ENCODE measurements around the gene BDKRB1.

Gene BDKRB1

DNA sequence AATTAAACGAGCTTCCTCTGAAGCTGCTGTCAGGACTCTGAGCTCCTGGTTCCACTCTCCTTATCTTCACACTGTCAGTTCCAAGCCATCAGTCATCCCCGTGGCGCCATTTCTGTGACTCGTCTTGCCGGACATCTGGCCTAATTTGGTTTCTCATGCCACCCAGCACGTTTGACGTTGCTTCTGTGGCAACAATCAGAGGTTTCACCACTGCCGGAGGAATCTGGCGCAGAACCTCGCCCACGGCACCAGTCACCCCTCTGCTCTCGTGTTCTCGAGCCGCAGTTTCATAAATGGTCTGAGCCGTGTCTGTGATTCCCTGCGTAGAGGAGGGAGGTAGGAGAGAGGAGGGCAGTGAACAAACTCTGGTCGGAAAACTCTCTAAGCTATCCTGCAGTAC lies 29.7 kb downstream of the BDKRB1 start:
- DNase-seq: no peak

GRCh38 chr14:96286251-96286650 lies 30.2 kb downstream of the BDKRB1 start:
- no peak for DNase-seq

DNA sequence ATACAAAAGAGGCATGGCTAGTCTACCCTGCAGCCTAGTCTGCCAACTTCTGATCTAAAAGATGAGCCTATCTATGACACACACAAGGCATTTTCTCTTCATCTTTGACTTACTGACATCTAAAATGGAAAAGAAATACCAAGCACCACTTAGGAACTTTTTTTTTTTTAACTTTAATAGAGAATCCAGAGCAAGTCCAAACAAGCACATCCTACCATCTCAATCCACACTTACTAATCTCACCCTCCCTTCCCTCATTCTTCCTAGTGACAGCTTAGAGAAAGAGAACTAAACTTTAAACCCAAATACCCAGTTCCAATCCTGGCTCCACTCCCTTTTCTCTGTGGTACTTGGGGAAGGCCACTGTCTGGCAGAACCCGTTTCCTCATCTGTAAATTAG lies 31.8 kb downstream of the BDKRB1 start:
- no peak for DNase-seq

- no peak for DNase-seq
These were observed 38.2 kb downstream of the BDKRB1 start for GRCh38 chr14:96294246-96294645.

DNA sequence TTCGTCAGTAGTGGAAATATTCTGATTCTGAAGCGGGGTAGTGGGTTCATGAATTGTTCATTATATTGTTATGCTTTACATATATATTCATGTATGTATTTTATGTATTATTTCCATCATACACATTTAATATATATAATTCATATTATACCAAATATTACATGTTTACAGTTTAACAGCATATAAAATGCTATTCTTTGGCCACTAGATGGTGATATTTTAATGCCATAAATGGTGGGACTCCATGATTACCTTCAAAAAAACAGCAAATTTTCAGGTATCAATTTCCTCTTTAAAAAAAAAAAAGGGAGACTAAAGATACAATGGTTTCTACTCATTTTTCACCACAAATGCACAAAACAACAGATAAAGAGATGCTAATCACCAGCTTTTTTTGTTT lies 41.0 kb downstream of the BDKRB1 start:
- peak in 1 of 2 experiments; percentile 35 for DNase-seq

- DNase-seq: no peak
These were observed 42.0 kb downstream of the BDKRB1 start for GRCh38 chr14:96297997-96298515.

- no peak for DNase-seq
These were observed 43.4 kb downstream of the BDKRB1 start for GRCh38 chr14:96299441-96299840.

DNA sequence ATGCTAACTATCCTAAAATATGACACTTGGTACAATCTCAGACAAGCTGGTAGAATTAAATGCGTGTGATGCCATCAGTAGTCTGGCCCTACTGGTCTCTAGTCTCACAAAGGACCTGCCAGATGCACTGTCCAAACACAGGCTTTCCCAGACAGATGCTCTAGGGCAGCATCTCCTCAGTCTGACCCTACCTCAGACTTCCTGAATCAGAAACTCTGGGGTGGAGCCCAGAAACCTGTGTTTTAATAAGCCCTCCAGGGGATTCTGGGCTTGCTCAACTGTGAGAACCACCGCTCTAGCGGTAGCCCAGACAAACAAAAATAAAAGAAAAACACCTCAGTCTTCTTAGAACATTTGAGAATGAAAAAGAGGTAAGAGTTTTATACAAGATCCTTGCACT lies 48.0 kb downstream of the BDKRB1 start:
- no peak for DNase-seq

DNA sequence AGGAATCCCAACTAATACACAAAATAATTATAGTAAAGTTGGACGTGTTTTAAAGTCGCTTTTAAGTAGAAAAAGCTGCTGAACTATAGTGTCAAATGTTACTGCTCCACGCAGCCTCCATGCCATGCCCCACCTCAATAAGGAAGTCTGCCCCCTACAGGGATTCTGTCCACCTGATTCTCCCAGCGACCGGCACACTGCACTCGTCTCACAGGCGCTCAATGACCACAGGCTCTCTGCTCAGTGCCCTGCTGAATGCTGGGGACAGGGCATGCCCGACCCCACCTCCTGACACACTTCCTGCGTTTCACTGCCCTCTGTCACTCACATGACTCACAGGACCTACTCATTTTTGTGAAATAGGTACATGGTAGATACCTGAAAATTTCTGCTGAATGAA lies 48.9 kb downstream of the BDKRB1 start:
- DNase-seq: no peak

DNA sequence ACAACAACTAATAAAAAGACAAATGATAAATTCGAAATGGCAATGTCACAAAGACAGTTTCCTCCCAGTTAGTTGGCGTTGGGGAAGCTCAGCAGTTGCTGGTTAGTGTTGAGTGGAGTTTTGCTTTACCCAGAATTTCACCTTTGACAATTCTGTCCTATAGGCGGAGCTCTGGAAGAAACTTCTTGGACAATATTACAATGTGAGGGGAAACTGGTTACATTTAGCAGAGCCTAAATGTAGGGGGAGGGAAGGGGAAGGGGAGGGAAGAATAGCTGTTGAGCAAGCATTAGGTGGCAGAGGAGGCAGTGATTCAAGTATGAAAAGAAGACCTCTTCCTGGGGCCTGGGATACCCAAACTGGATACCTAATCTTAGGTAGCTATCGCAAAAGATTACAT lies 51.4 kb downstream of the BDKRB1 start:
- no peak for DNase-seq

DNA sequence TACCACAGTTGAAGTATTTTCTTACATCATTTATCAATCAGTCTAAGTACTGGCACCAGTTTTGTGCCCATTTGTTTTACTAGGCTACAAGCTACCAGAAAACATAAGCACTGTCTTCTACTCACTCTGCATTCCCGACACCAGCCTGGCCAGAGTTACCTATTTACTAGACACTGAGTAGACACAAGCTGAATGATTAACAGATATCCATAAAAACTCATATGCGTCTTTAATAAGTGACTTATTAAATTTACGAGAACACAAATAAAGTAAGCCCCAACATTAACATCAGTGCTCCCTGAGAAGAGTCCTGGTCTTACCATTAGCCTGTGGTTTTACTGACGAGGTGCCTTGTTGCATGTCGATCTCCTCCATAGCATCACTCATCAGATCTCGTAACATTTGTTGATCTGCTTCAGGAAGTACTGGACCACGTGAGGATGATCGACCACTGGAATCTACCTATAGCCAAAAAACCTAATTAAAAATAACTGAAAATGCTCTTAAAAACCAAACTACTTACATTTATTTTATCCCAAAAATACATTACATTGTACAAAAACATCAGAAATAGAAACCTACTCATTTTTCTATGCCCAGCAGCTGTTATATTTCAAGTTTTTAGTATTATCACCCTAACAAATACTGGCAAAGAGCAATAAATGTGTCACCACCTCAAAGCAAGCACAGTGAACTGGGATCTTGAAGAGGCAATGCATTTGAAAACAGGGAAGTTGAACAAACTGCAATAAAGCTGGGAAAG lies 53.3 kb downstream of the BDKRB1 start:
- no peak for DNase-seq

DNA sequence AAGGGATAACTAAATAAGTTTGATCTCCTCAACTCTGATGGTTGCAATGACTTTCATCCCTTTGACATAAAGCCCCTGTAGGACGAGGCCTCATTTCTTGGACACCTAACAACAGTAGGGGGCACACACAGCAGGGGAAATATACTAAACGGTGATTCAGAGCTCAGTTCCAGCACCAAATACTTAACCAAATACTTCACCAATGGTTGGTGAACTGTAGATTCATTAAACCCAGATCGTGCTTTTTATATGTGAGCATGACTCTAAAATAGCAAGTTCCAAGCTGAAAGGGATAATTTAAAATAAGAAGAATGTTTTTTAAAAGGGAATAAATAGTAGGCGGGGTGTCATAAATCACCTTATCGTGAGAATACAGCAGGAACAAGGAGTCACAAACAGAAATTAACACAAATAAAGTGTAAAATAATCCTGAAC lies 53.9 kb downstream of the BDKRB1 start:
- no peak for DNase-seq

DNA sequence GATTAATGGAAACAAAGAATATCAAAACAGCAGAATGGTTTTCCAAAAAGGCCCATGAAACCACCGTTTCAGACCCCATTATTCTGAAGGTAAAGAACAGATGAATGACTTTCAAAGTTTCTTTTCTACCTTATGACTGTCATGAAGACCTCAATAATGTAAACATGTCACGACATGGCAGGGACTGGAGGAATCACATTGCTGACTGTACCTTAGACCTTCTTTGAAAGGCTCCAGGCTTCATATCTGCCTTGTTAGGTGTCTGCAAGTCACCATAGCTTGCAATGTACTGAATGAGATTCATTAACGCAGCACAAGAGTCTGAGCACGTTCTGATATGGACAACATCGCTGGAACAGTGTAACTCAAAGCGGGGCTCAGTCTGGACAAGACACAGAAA lies 54.9 kb downstream of the BDKRB1 start:
- no peak for DNase-seq
